Muscle layer of colon (tissue), 2 donors: ENCODE results near the gene CYFIP2.

ENCODE experiments used
- H3K27ac ChIP-seq: one replicate; pipeline ENCODE4 v1.7.0; 2013; ENCODE audit warnings: low read depth, mild to moderate bottlenecking, low read length, moderate library complexity
- H3K27me3 ChIP-seq, 2 donors: one replicate each; pipeline ENCODE4 v1.7.0; 2013; ENCODE audit warnings: low read length in 2 of 2, mild to moderate bottlenecking in 2 of 2; ENCODE audit not compliant: insufficient read depth in 2 of 2, control insufficient read depth in 1 of 2
- H3K36me3 ChIP-seq: one replicate; pipeline ENCODE4 v1.7.0; 2013; ENCODE audit warnings: mild to moderate bottlenecking, low read length; ENCODE audit not compliant: insufficient read depth
- H3K4me1 ChIP-seq: one replicate; pipeline ENCODE4 v1.7.0; 2013; ENCODE audit warnings: mild to moderate bottlenecking, low read length; ENCODE audit not compliant: insufficient read depth
- H3K4me3 ChIP-seq, 2 donors: one replicate each; pipeline ENCODE4 v1.7.0; 2013; ENCODE audit warnings: low read length in 2 of 2, low read depth in 1 of 2, mild to moderate bottlenecking in 1 of 2, moderate library complexity in 1 of 2
- H3K9ac ChIP-seq: one replicate; pipeline ENCODE4 v1.7.0; 2013; ENCODE audit warnings: low read length
- H3K9me3 ChIP-seq: one replicate; pipeline ENCODE4 v1.7.0; 2013; ENCODE audit warnings: mild to moderate bottlenecking, low read length
- donor health status: abdominal sarcoma.
- donor health status: Adenocarcinoma of cecum.

The CYFIP2 gene

DNA sequence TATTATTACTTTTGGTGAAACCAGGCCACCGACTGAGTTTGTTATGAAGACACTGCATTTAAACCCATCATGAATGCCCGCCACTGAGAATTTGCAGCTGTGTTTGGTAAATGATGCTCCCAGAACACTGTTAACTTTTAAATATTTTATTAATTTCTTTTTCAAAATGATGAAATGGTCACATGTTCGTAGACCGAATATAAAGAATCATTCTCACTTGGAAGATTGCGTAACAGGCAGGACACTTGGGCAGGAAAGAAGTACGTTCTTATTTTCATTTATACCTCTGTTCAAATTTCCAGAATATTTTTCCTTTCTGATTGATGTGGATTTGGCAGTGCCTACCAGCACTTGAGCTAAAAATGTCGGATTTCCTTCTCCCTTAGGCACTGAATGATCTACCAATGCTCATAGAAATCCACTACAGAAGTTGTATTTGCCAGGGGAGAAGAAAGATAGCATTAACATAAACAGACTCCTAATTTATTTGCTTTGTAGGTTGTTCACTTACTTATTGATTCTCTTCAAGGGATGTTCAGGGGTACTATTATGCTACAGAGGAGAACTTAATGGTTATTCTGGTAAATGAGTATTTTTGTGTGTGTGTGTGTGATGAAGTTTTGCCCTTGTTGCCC is 13.8 kb downstream of the CYFIP2 start:
- Histone ChIP-seq H3K27ac (no peak overlapping the region), H3K4me1 (no peaks in the 10 kb centered on the region), H3K4me3 (no peak overlapping the region), H3K9ac (no peak overlapping the region), H3K9me3 (no peaks in the 10 kb centered on the region), H3K36me3 (no peaks in the 10 kb centered on the region), H3K27me3 (no peaks in the 10 kb centered on the region)

DNA sequence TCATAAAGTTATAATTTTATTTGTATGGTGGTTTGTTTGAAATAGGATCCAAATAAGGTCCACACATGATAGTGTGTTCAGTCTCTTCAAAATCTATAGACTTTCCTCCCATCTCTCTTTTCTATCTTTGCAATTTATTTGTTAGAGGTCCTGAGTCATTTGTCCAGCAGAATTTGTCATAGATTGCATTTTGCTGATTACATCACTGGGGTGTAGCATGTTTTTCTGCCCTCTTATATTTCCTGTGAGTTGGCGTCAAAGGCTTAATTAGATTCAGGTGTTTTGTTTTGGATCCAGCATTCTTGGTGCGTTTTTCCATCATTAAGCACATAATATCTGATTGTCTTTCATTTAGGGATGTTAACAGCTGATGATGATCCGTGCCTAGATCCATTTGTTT is 15.0 kb downstream of the CYFIP2 start:
- Histone ChIP-seq H3K4me3 (no peak overlapping the region), H3K9me3 (no peaks in the 10 kb centered on the region), H3K4me1 (no peaks in the 10 kb centered on the region)

DNA sequence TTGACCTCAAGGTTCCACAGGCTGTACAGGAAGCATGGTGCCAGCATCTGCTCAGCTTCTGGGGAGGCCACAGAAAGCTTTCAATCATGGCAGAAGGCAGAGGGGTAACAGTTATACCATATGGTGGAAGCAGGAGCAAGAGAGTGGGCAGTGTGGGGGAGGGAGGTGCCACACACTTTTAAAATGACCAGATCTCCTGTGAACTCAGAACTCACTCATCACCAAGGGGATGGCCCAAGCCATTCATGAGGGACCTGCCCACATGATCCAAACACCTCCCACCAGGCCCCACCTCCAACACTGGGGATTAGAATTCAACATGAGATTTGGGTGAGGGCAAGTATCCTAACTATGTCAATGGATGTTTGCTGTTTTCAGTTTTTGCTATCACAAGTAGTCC is 16.2 kb downstream of the CYFIP2 start:
- no peak overlapping the region for H3K4me3 ChIP-seq
- no peaks in the 10 kb centered on the region for H3K9me3 ChIP-seq
- H3K27me3 ChIP-seq: no peaks in the 10 kb centered on the region
- H3K36me3 ChIP-seq: no peaks in the 10 kb centered on the region
- no peak overlapping the region for H3K27ac ChIP-seq
- H3K4me1 ChIP-seq: no peaks in the 10 kb centered on the region
- no peak overlapping the region for H3K9ac ChIP-seq

More for the DNA sequence above, 15.0 kb downstream of the CYFIP2 start:
- Histone ChIP-seq H3K36me3 (no peaks in the 10 kb centered on the region), H3K27me3 (no peaks in the 10 kb centered on the region), H3K27ac (no peak overlapping the region), H3K9ac (no peak overlapping the region)

DNA sequence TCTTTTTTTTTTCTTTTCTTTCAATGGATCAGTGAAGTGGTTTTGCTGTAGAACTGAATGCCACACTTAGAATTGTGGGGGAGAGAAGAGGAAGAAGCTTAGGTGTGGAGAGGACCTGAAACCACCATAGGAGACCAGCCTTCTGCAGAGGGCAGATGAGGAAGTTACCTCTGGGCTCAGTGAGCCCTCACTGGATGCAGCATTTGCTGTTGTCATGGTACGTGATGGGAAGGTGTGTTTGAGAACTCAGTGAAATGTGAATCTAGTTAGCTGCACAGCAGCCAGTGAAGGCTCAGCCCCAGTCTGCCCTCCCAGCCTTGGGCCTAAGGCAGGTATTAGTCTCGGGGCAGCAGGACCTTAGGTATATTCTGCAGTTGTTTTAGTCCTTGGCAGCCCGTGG is 17.5 kb downstream of the CYFIP2 start:
- Histone ChIP-seq H3K36me3 (no peaks in the 10 kb centered on the region), H3K4me3 (no peak overlapping the region), H3K9ac (no peak overlapping the region), H3K27me3 (no peaks in the 10 kb centered on the region), H3K9me3 (no peaks in the 10 kb centered on the region), H3K4me1 (no peaks in the 10 kb centered on the region), H3K27ac (no peak overlapping the region)

DNA sequence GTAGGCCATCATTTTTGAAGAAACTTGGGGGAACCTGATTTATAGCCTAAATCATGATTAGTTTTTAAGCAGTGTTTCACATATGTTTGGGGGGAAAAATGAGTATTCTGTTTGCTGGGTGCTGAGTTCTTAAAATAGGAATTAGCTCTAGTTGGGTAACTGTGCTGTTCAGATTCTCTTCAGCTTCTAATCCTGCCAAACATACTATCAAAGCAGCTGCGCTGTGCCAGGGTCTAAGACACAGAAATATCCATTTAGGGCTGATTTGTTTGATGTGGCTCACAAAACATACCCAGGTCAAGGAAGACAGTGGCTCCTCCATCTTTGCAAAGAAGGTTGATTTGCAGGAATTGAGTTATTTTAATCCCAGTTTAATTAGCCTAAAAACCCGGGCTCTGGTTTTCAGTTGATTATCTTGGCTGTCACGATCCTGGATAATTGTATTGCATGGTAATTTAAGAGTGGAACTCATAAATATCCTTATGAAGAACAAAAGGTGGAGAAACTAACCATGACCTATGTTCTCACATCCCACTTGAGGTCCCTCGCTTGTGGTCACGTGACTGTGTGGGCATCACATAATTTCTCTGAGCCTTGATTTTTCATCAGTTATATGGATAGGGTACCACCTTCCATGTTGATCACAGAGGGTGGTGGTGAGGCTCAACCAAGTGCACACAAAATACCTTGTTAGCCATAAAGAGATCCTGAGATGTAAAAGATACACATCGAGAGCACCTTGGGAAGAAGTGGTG is 18.7 kb downstream of the CYFIP2 start:
- H3K36me3 ChIP-seq: no peaks in the 10 kb centered on the region
- no peak overlapping the region for H3K27ac ChIP-seq
- H3K9me3 ChIP-seq: no peaks in the 10 kb centered on the region
- no peaks in the 10 kb centered on the region for H3K27me3 ChIP-seq
- H3K4me3 ChIP-seq: no peak overlapping the region
- H3K9ac ChIP-seq: no peak overlapping the region
- H3K4me1 ChIP-seq: no peaks in the 10 kb centered on the region

DNA sequence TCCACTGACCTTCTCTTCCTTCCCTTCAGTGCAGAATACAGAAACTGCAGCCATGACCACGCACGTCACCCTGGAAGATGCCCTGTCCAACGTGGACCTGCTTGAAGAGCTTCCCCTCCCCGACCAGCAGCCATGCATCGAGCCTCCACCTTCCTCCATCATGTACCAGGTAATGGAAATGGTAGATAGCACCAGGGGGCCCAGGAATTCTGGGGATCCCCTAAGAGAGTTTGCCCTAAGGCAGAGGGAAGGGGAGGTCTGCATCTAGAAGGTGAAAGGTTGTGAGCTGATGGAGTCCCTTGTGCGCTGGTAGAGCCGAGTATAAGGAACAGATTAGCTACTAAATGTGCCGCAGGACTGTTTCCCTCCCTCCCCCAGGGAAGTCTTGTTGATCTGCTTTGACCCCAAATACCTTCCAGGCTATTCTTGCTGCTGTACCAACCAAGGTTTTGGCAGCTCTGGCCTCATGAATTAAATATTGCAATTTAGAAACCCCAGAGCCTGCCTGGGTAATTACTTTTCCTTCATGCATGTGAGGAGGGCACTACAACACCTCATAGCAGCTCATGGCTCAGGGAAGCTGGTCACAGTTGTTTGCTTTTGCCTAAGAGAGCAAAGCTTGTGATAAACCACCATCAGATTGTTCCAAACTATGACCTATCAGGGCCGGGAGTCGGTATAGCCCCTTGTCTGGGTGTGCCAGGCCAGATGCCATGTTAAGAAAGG is 19.6 kb downstream of the CYFIP2 start:
- H3K4me1 ChIP-seq: no peaks in the 10 kb centered on the region
- no peak overlapping the region for H3K27ac ChIP-seq

DNA sequence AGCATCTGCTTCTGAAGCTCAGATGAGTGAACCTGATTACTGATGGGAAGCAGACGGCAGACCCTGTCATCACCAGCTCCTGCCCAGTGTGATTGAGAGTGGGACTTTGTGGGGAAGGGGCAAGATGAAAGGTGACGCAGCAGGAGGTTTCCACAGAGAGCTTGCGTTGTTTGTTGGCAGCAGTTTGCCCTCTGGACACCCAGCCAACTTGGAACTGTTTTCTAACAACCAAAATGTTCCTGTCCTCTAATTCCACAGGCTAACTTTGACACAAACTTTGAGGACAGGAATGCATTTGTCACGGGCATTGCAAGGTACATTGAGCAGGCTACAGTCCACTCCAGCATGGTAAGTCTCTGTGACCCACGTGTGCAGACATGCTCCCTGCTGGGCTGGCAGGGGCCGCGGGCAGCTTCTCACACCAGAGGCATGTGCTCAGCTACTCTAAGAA is 20.9 kb downstream of the CYFIP2 start:
- no peaks in the 10 kb centered on the region for H3K27me3 ChIP-seq
- no peak overlapping the region for H3K4me3 ChIP-seq
- H3K27ac ChIP-seq: no peak overlapping the region
- H3K9me3 ChIP-seq: no peaks in the 10 kb centered on the region
- no peaks in the 10 kb centered on the region for H3K4me1 ChIP-seq
- H3K9ac ChIP-seq: no peak overlapping the region
- H3K36me3 ChIP-seq: no peaks in the 10 kb centered on the region

More for the DNA sequence above, 19.6 kb downstream of the CYFIP2 start:
- H3K9ac ChIP-seq: no peak overlapping the region
- no peaks in the 10 kb centered on the region for H3K36me3 ChIP-seq
- no peak overlapping the region for H3K4me3 ChIP-seq
- no peaks in the 10 kb centered on the region for H3K27me3 ChIP-seq
- H3K9me3 ChIP-seq: no peaks in the 10 kb centered on the region

DNA sequence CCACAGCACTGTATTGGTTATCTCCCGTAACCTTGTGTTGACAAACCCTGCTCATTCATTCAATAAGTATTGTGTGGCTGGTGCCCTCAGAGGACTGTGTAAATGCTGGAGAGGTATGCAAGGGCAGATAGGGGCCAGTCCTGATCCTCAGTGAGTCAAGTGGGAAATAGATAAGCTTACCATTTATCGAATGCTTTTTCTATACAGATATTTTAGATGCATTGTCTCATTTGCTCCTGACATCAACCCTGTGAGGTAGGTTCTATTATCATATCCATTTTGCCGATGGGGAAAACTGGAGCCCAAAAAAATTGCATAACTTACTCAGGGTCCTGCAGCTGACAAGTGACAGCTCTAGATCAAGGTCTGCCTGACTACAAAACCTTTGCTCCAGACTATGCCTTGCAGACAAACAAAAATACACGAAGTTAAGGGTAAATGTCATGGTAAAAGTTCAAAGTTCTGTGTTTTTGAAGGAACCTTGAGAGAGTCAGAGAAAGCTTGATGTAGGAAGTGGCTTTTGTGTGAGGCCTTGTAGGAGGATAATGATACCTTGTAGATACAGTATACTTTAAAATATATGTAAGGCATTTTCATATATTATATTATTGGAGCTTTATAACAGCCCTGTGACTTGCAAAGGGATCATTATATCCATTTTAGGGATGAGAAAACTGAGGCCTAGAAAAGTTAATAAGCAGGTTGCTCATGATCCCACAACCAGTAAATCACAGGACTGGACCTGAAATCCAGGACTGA is 22.7 kb downstream of the CYFIP2 start:
- H3K9me3 ChIP-seq: no peaks in the 10 kb centered on the region
- no peak overlapping the region for H3K4me3 ChIP-seq
- no peak overlapping the region for H3K27ac ChIP-seq
- no peaks in the 10 kb centered on the region for H3K27me3 ChIP-seq
- H3K4me1 ChIP-seq: no peaks in the 10 kb centered on the region
- no peak overlapping the region for H3K9ac ChIP-seq
- H3K36me3 ChIP-seq: no peaks in the 10 kb centered on the region

DNA sequence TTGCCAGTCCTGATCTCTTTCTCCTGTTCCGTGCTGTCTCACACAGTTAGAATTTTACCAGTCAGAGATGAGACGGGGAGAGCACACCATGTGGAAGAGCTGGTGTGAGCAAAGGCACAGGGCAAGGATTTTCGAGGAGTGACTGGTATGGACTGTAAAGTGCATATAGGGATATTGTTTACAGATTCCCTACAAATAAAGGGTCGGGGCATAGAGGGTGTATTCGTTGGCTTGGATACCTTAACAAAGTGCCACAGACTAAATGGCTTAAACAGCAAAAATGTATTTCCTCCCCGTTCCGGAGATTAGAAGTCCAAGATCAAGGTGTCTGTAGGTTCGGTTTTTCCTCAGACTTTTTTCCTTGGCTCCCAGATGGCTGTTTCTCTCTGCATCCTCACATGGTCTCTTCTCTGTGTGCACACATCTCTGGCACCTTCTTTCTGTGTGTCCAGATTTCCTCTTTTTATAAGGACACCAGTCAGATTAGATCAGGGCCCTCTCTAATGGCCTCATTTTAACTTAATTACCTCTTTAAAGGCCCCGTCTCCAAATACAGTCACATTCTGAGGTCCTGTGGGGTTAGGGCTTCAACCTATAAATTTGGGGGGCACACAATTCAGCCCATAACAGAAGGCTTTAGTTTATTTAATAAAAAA is 23.4 kb downstream of the CYFIP2 start:
- no peaks in the 10 kb centered on the region for H3K36me3 ChIP-seq
- H3K27ac ChIP-seq: no peak overlapping the region
- no peak overlapping the region for H3K4me3 ChIP-seq
- no peak overlapping the region for H3K9ac ChIP-seq
- H3K9me3 ChIP-seq: no peaks in the 10 kb centered on the region
- H3K4me1 ChIP-seq: no peaks in the 10 kb centered on the region
- H3K27me3 ChIP-seq: no peaks in the 10 kb centered on the region

DNA sequence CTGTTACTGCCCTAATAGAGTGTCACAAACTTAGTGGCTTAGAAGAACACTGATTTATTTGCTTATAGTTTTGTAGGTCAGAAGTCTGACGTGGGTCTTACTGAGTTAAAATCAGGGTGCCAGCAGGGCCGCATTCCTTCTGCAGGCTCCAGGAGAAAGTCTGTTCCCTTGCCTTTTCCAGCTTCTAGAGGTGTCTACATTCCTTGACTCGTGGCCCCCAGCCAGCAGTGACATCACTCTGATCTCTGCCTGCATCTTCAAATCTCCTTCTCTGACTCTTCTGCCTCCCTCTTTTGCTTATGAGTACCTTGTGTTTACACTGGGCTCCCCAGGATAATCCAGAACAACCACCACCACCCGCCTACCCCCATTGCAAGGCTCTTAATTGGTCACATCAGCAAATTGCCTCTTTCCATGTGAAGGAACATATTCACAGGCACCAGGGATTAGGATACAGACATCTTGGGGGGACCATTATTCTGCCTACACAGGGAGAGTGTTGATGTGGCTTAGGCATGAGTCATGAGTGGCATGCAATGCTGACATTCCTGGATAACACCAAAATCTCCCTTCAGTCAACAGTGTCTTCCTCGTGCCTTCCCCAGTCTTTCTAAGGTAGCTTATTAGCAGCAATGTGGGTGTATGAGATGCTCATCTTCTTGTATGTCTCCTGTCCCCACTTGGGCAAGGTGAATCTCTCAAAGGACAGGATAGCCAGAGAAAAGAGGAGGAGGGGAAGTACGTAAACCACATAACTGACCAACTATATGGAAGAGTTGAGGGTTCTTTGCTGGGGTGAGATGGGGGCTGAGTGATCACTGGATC is 24.4 kb downstream of the CYFIP2 start:
- Histone ChIP-seq H3K9ac (no peak overlapping the region), H3K27me3 (no peaks in the 10 kb centered on the region), H3K9me3 (no peaks in the 10 kb centered on the region), H3K27ac (no peak overlapping the region), H3K36me3 (no peaks in the 10 kb centered on the region), H3K4me1 (no peaks in the 10 kb centered on the region), H3K4me3 (no peak overlapping the region)
